Fibroblast of upper back skin (primary cell): ENCODE data around the gene TSPAN5.

Source experiments
- DNase-seq: peaks from one replicate; pipeline ENCODE4 v3.0.0-alpha.2; 2013

TSPAN5 gene

GRCh38 chr4:98514741-98515469 lies 143.5 kb downstream of the TSPAN5 start:
- no peak for DNase-seq

- DNase-seq = no peak
Measured at GRCh38 chr4:98512918-98513317, 145.5 kb downstream of the TSPAN5 start.

GRCh38 chr4:98510757-98511517 lies 147.5 kb downstream of the TSPAN5 start:
- peak; percentile 98 for DNase-seq

GRCh38 chr4:98510340-98510739 lies 148.1 kb downstream of the TSPAN5 start:
- DNase-seq = no peak

GRCh38 chr4:98509721-98510120 lies 148.7 kb downstream of the TSPAN5 start:
- DNase-seq = no peak

- DNase-seq = no peak
Measured at GRCh38 chr4:98508829-98509598, 149.4 kb downstream of the TSPAN5 start.

GRCh38 chr4:98508248-98508647 lies 150.2 kb downstream of the TSPAN5 start:
- no peak for DNase-seq

- no peak for DNase-seq
Measured at GRCh38 chr4:98507299-98507698, 151.1 kb downstream of the TSPAN5 start.

- DNase-seq = no peak
Measured at GRCh38 chr4:98506462-98507132, 151.8 kb downstream of the TSPAN5 start.

- DNase-seq = no peak
Measured at GRCh38 chr4:98505992-98506391, 152.4 kb downstream of the TSPAN5 start.

- DNase-seq = no peak
Measured at GRCh38 chr4:98504091-98504490, 154.3 kb downstream of the TSPAN5 start.

GRCh38 chr4:98503676-98504075 lies 154.7 kb downstream of the TSPAN5 start:
- peak; percentile 59 for DNase-seq

- no peak for DNase-seq
Measured at GRCh38 chr4:98502624-98503023, 155.8 kb downstream of the TSPAN5 start.

GRCh38 chr4:98502031-98502430 lies 156.4 kb downstream of the TSPAN5 start:
- DNase-seq = no peak

- no peak for DNase-seq
Measured at GRCh38 chr4:98501383-98501782, 157.0 kb downstream of the TSPAN5 start.

GRCh38 chr4:98498774-98499173 lies 159.6 kb downstream of the TSPAN5 start:
- no peak for DNase-seq

- no peak for DNase-seq
Measured at GRCh38 chr4:98496152-98496845, 162.1 kb downstream of the TSPAN5 start.

- no peak for DNase-seq
Measured at GRCh38 chr4:98493296-98493695, 165.1 kb downstream of the TSPAN5 start.

- DNase-seq = peak; percentile 85
Measured at GRCh38 chr4:98491899-98492559, 166.4 kb downstream of the TSPAN5 start.

- DNase-seq = no peak
Measured at GRCh38 chr4:98490251-98490650, 168.2 kb downstream of the TSPAN5 start.

GRCh38 chr4:98485816-98486345 lies 172.5 kb downstream of the TSPAN5 start:
- no peak for DNase-seq

GRCh38 chr4:98484031-98484430 lies 174.4 kb downstream of the TSPAN5 start:
- DNase-seq = peak; percentile 59
